MM.1S (cell line): ENCODE measurements around the gene TRAF3.

ENCODE experiments used
- EZH2 ChIP-seq: fragments of 300-600 bp; sonication (generic); optimal IDR thresholded peaks from 2 replicates; pipeline ENCODE3; 2017; ENCODE audit warnings: low read depth, mild to moderate bottlenecking, antibody characterized with exemption, low read length, mixed read lengths
- TF ChIP-seq, protein P1 (sequence below): fragments of 300-600 bp; sonication (generic); IDR thresholded peaks from 2 replicates; pipeline ENCODE4 v1.5.1; 2016; ENCODE audit warnings: antibody characterized with exemption, low read length, mixed read lengths

DNA sequence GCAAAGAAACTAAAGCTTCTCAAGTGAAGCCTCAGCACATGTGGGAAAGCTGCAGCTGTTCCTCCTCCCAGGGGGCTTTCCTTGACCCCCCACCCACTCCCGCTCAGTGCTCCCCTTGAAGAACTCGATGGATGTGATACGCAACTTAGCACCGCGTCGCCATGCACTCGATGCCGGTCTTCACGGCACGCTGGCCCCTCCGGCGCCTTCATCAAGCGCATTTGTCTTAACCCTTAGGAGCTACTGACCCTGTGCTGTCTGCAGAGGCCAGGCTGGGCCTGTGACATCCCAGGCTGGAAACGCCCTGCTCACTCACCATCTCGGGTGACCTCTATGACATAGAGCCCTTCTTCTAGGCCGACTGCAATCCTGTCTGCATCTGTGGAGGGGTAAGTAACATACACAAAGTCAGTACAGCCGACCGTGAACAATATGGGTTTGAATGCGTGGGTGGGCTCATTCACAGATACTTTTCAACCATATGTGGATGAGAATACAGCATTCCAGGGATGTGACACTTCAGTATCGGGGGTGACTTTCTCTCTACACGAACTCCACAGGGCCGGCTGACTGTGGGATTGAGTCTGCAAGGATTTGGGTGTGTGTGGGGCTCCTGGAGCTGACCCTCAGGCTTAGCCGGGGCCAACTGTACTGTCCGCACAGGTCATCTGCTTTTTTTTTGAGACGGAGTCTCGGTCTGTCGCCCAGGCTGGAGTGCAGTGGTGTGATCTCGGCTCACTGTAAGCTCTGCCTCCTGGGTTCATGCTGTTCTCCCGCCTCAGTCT is 168.3 kb downstream of the TRAF3 start:
- TF ChIP-seq, protein P1, sequence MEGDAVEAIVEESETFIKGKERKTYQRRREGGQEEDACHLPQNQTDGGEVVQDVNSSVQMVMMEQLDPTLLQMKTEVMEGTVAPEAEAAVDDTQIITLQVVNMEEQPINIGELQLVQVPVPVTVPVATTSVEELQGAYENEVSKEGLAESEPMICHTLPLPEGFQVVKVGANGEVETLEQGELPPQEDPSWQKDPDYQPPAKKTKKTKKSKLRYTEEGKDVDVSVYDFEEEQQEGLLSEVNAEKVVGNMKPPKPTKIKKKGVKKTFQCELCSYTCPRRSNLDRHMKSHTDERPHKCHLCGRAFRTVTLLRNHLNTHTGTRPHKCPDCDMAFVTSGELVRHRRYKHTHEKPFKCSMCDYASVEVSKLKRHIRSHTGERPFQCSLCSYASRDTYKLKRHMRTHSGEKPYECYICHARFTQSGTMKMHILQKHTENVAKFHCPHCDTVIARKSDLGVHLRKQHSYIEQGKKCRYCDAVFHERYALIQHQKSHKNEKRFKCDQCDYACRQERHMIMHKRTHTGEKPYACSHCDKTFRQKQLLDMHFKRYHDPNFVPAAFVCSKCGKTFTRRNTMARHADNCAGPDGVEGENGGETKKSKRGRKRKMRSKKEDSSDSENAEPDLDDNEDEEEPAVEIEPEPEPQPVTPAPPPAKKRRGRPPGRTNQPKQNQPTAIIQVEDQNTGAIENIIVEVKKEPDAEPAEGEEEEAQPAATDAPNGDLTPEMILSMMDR, result no peak
- no peak for TF ChIP-seq EZH2
